Measurements from ENCODE around the gene PBRM1. TPM values are rescaled to one million over a fixed set of nuclear protein-coding genes. Genes with fewer than 3 reads are reported as not detected.

PBRM1 gene
- total RNA-seq, 1 experiment from 2014 or later, result 74.2 TPM

GRCh38 chr3:52722491-52722890 lies 36.8 kb upstream of the PBRM1 start:
- H2AK5ac ChIP-seq (ENCODE audit: insufficient read length, low read length), result no peak overlapping the region
- H3K4me1 ChIP-seq (ENCODE audit: insufficient read depth, low read length), result no peaks in the 10 kb centered on the region
- H3K9me3 Mint-ChIP-seq, result peaks cover 2 to 3% of the 10 kb centered on the region in 2 experiments; a peak in 2 of 5 replicates
- no peaks in the 10 kb centered on the region for H3K9me3 ChIP-seq (ENCODE audit: control insufficient read depth, low read depth, low read length)
- no peak overlapping the region for H2BK15ac ChIP-seq (ENCODE audit: low read depth, low read length)
- H4K20me1 ChIP-seq (ENCODE audit: control insufficient read depth, insufficient read depth, insufficient read length), result no peaks in the 10 kb centered on the region
- H3K36me3 Mint-ChIP-seq (ENCODE audit: insufficient read depth in 1 of 3, low read depth in 3 of 3), result peaks cover 6 to 9% (median 8%) of the 10 kb centered on the region in 3 experiments
- H3K4me3 Mint-ChIP-seq, result no peak overlapping the region
- no peaks in the 10 kb centered on the region for H3K4me1 Mint-ChIP-seq
- H3K23me2 ChIP-seq (ENCODE audit: insufficient read length, low read depth, low read length, poor library complexity, severe bottlenecking), result no peaks in the 10 kb centered on the region
- no peak overlapping the region for H2BK5ac ChIP-seq (ENCODE audit: insufficient read length, low read length)
- no peak overlapping the region for H3K14ac ChIP-seq (ENCODE audit: insufficient read depth, low read length)
- no peaks in the 10 kb centered on the region for H3K27me3 ChIP-seq (ENCODE audit: insufficient read depth, low read length)
- no peaks in the 10 kb centered on the region for H3K27me3 Mint-ChIP-seq (ENCODE audit: low read depth)
- DNase-seq, result no peak
- H3K9ac ChIP-seq (ENCODE audit: extremely low read depth, insufficient read length, low read length), result no peak overlapping the region
- no peak overlapping the region for H2BK20ac ChIP-seq (ENCODE audit: low read depth, low read length, poor library complexity, severe bottlenecking)
- no peaks in the 10 kb centered on the region for H3K79me2 ChIP-seq (ENCODE audit: insufficient read depth, low read length)
- H4K91ac ChIP-seq (ENCODE audit: insufficient read length, low read depth, low read length), result no peak overlapping the region
- H3K27ac ChIP-seq (ENCODE audit: insufficient read length, low read depth, low read length), result no peak overlapping the region
- no peak overlapping the region for H3K27ac Mint-ChIP-seq
- H3K4ac ChIP-seq (ENCODE audit: low read depth, low read length), result no peak overlapping the region
- TF ChIP-seq, protein P1, sequence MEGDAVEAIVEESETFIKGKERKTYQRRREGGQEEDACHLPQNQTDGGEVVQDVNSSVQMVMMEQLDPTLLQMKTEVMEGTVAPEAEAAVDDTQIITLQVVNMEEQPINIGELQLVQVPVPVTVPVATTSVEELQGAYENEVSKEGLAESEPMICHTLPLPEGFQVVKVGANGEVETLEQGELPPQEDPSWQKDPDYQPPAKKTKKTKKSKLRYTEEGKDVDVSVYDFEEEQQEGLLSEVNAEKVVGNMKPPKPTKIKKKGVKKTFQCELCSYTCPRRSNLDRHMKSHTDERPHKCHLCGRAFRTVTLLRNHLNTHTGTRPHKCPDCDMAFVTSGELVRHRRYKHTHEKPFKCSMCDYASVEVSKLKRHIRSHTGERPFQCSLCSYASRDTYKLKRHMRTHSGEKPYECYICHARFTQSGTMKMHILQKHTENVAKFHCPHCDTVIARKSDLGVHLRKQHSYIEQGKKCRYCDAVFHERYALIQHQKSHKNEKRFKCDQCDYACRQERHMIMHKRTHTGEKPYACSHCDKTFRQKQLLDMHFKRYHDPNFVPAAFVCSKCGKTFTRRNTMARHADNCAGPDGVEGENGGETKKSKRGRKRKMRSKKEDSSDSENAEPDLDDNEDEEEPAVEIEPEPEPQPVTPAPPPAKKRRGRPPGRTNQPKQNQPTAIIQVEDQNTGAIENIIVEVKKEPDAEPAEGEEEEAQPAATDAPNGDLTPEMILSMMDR (conservative IDR thresholded peaks at IDR 0.05), result no peak
- H3K79me1 ChIP-seq (ENCODE audit: insufficient read depth, low read depth, low read length, poor library complexity, severe bottlenecking), result no peaks in the 10 kb centered on the region
- no peak overlapping the region for H3K4me2 ChIP-seq (ENCODE audit: insufficient read depth, insufficient read length, low read length)
- no peak overlapping the region for H2AFZ ChIP-seq (ENCODE audit: low read length)
- H3K23ac ChIP-seq (ENCODE audit: insufficient read length, low read depth, low read length), result no peak overlapping the region
- H2BK12ac ChIP-seq (ENCODE audit: insufficient read length, low read depth, low read length), result no peak overlapping the region
- H3T11ph ChIP-seq (ENCODE audit: low read length), result no peak overlapping the region
- no peak overlapping the region for H3K56ac ChIP-seq (ENCODE audit: insufficient read length, low read depth, low read length)
- WGBS (ENCODE audit: extremely low coverage, insufficient read length, low lambda C conversion rate), result no CpG with 5 or more reads among the region's 7 CpGs
- H2BK120ac ChIP-seq (ENCODE audit: low read depth, low read length, poor library complexity, severe bottlenecking), result no peak overlapping the region
- no peak overlapping the region for H4K8ac ChIP-seq (replicated peaks; ENCODE audit: insufficient read length, low read depth, low read length)
- H4K5ac ChIP-seq (ENCODE audit: insufficient read length, low read depth, low read length), result no peak overlapping the region
- no peak overlapping the region for H3K18ac ChIP-seq (ENCODE audit: insufficient read length, low read depth, low read length)

All from H9 (cell line).